Adrenal gland (tissue), 12 donors: Measurements from ENCODE around the gene STK24. TPM values are rescaled to one million over a fixed set of nuclear protein-coding genes. Genes with fewer than 3 reads are reported as not detected.

ENCODE experiments used
- DNase-seq, 7 donors: peaks; one replicate each; pipeline ENCODE4 v3.0.0-alpha.2; 2019 to 2020
- H3K27ac ChIP-seq, 5 donors: fragments of 200-600 bp; sonication (generic) in 4 of 5; 1 replicate in 3 of 5; 2 replicates in 2 of 5; pipeline versions ENCODE4 v1.5.1 to v1.8.0; 2016 to 2020; ENCODE audit warnings: mild to moderate bottlenecking in 1 of 5
- H3K27me3 ChIP-seq: fragments of 200-600 bp; 2 replicates; pipeline ENCODE4 v1.8.0; 2021
- H3K36me3 ChIP-seq, 2 donors: fragments of 200-600 bp; replicated peaks in 1 of 2; 1 replicate in 1 of 2; 2 replicates in 1 of 2; pipeline versions ENCODE4 v1.5.1 to v1.8.0; 2018 to 2022
- H3K4me1 ChIP-seq, 2 donors: fragments of 200-600 bp; replicated peaks in 1 of 2; 1 replicate in 1 of 2; 2 replicates in 1 of 2; pipeline versions ENCODE4 v1.5.1 to v1.8.0; 2018 to 2021
- H3K4me3 ChIP-seq, 4 donors: fragments of 200-600 bp; sonication (generic) in 3 of 4; one replicate each; pipeline ENCODE4 v1.5.1; 2016 to 2018
- H3K9me3 ChIP-seq, 3 donors: fragments of 200-600 bp; sonication (generic) in 1 of 3; replicated peaks in 1 of 3; 1 replicate in 2 of 3; 2 replicates in 1 of 3; pipeline versions ENCODE4 v1.5.1 to v1.8.0; 2016 to 2021
- CTCF ChIP-seq, 6 experiments: fragments of 450-650 bp in 4 of 6; fragments of 200-600 bp in 2 of 6; sonication (generic) in 1 of 6; IDR thresholded peaks; 1 replicate in 5 of 6; 2 replicates in 1 of 6; pipeline versions ENCODE4 v1.5.1 to v1.8.0; 2016 to 2021; ENCODE audit warnings: antibody characterized with exemption in 6 of 6, mild to moderate bottlenecking in 2 of 6, moderate library complexity in 1 of 6
- POLR2A ChIP-seq, 2 donors: fragments of 450-650 bp; IDR thresholded peaks; one replicate each; pipeline ENCODE4 v1.6.1; 2017; ENCODE audit warnings: antibody characterized with exemption in 2 of 2, mild to moderate bottlenecking in 2 of 2, moderate library complexity in 1 of 2
- WGBS, 4 donors: extraction: QIAGEN DNeasy Blood & Tissue Kit in 2 of 4; methylation state at CpG; one replicate each; pipeline versions ENCODE4 v1.1.5 to v1.1.7; 2013 to 2017; 5-methylcytosine and 5-hydroxymethylcytosine counted together
- intact Hi-C, 2 donors: fragments of 100-400 bp; cut with DNase I; formaldehyde crosslinking; loops; one replicate each; pipeline versions ENCODE4 v1.14.1 to v1.15.0; 2022 to 2023
- polyA plus RNA-seq, 3 donors: library from polyadenylated mRNA; stranded (reverse); fragments of 200-250 nt in 2 of 3; fragments of 350-450 nt in 1 of 3; fragmentation: Illumina TruSeq in 1 of 3; extraction: RNeasy Lipid Tissue Mini Kit (QIAGEN cat#74804) in 1 of 3; gene quantifications; one replicate each; pipeline ENCODE4 v1.2.3, GENCODE V29; 2013 to 2014
- total RNA-seq, 9 donors: library from RNA; depleted of rRNA in 4 of 9; stranded (reverse); fragments of >200 nt in 4 of 9; fragments of 120-200 nt in 1 of 9; fragmentation: NEBNext Ultra II Directional in 1 of 9; extraction: Animal tissue kit (Norgen Biotek cat#: 25700) in 1 of 9; gene quantifications; one replicate each; pipeline versions ENCODE4 v1.1.0 to v1.2.4, GENCODE V29; 2013 to 2023
- donor health status: healthy with polysubstance abuse.
- donor health status: Bipolar disorder and iron deficiency.
- donor health status: DM: yes; HTN: yes; CAD: no.
- donor health status: DM: no; HTN: no; CAD: no.
- donor health status: DM: no; HTN: no; CAD: no.
- donor health status: DM: yes; HTN: yes; CAD: no.

STK24 gene
- total and polyA plus RNA-seq, 12 donors, result 17.7 to 72.2 (median 56.0) TPM

DNA sequence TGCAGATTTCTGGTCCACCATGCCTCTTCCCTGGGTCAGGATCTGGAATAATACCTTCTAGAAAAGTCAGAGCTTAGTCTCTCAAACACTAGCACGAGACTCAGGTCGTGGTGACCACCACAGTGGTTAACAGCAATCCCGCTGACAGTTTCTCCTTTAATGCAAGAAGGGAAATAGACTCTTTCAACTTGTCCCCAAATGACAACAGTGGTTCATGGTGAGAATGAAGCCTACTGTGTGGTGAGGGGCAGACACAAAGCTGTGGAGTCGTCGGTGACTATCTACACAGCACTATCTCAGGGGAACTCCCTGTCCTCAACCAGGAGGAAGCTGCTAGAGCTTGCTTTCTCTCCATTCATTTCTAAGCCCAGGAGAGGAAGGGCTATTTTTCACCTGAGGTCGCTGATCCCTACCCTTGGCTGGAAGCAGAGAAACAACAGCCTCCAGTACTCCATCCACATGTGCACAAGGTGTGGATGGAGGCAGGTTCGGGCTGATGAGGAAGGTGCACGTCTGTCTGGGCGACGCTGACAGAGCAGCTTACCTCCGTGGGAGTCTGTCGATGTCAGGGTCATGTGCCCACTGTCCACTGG is 72.4 kb downstream of the STK24 start:
- H3K27ac ChIP-seq, result peak overlapping the region in 1 of 5 donors; percentile 17
- intact Hi-C loops, result no loop called here
- H3K4me3 ChIP-seq, result no peak overlapping the region
- H3K27me3 ChIP-seq, result no peaks in the 10 kb centered on the region
- peaks cover 45 to 78% of the 10 kb centered on the region in 2 donors for H3K4me1 ChIP-seq
- no peaks in the 10 kb centered on the region for H3K9me3 ChIP-seq
- DNase-seq, result no peak
- no peak for TF ChIP-seq CTCF (IDR thresholded peaks at IDR 0.05)
- no peak for TF ChIP-seq POLR2A (IDR thresholded peaks at IDR 0.05)
- H3K36me3 ChIP-seq, result no peaks in the 10 kb centered on the region
- WGBS, 4 donors, result 83 to 86% (median 84%) methylated on average over 12 of the region's 12 CpGs

GRCh38 chr13:98504029-98504351 is 72.9 kb downstream of the STK24 start:
- WGBS, 4 donors, result 25 to 45% (median 44%) methylated on average over 1 of the region's 1 CpG
- intact Hi-C loops, result no loop called here
- TF ChIP-seq CTCF (IDR thresholded peaks at IDR 0.05) (no peak), POLR2A (IDR thresholded peaks at IDR 0.05) (no peak)
- Histone ChIP-seq H3K27me3 (no peaks in the 10 kb centered on the region), H3K4me3 (no peak overlapping the region), H3K4me1 (peaks cover 42 to 73% of the 10 kb centered on the region in 2 donors), H3K9me3 (no peaks in the 10 kb centered on the region), H3K36me3 (no peaks in the 10 kb centered on the region), H3K27ac (peak overlapping the region in 3 of 5 donors; percentile 39 to 70 (median 57))
- DNase-seq, result no peak

GRCh38 chr13:98503175-98504028 is 73.5 kb downstream of the STK24 start:
- H3K4me1 ChIP-seq, result peaks cover 42 to 67% of the 10 kb centered on the region in 2 donors

More at GRCh38 chr13:98503175-98504028, 73.5 kb downstream of the STK24 start:
- Histone ChIP-seq H3K4me3 (no peak overlapping the region), H3K27me3 (no peaks in the 10 kb centered on the region), H3K9me3 (no peaks in the 10 kb centered on the region), H3K27ac (peak overlapping the region in 3 of 5 donors; percentile 39 to 70 (median 57)), H3K36me3 (peaks cover 0 to 5% of the 10 kb centered on the region in 2 donors)
- 35 to 58% (median 39%) methylated on average over 10 of the region's 10 CpGs for WGBS, 4 donors
- intact Hi-C loops, result no loop called here
- DNase-seq, result peak in 2 of 7 donors; percentile 43 to 63
- TF ChIP-seq POLR2A (IDR thresholded peaks at IDR 0.05), result no peak
- no peak for TF ChIP-seq CTCF (IDR thresholded peaks at IDR 0.05)
